ENCODE data around the gene NFATC3.
"Not testable (repeated sequence)": the region's sequence is repeated elsewhere in the genome, so short reads cannot be mapped to it uniquely, and the experiment has no call there.

NFATC3 gene

GRCh38 chr16:68115851-68116250 lies 30.7 kb downstream of the NFATC3 start:
- DNase-seq = no peak

GRCh38 chr16:68116256-68116867 lies 31.2 kb downstream of the NFATC3 start:
- DNase-seq = no peak

GRCh38 chr16:68117884-68118283 lies 32.7 kb downstream of the NFATC3 start:
- no peak for DNase-seq

- not testable (repeated sequence) for DNase-seq
Measured at GRCh38 chr16:68118954-68119353, 33.8 kb downstream of the NFATC3 start.

GRCh38 chr16:68120496-68120895 lies 35.3 kb downstream of the NFATC3 start:
- not testable (repeated sequence) for DNase-seq

GRCh38 chr16:68126395-68126794 lies 41.2 kb downstream of the NFATC3 start:
- DNase-seq = no peak

- no peak for DNase-seq
Measured at GRCh38 chr16:68128577-68129305, 43.6 kb downstream of the NFATC3 start.

GRCh38 chr16:68130520-68130919 lies 45.4 kb downstream of the NFATC3 start:
- DNase-seq = no peak

- DNase-seq = no peak
Measured at GRCh38 chr16:68131813-68132706, 46.9 kb downstream of the NFATC3 start.

GRCh38 chr16:68133000-68133399 lies 47.8 kb downstream of the NFATC3 start:
- DNase-seq = not testable (repeated sequence)

GRCh38 chr16:68134644-68135043 lies 49.5 kb downstream of the NFATC3 start:
- no peak for DNase-seq

GRCh38 chr16:68136515-68136914 lies 51.3 kb downstream of the NFATC3 start:
- no peak for DNase-seq

- DNase-seq = no peak
Measured at GRCh38 chr16:68144008-68144407, 58.8 kb downstream of the NFATC3 start.

- DNase-seq = no peak
Measured at GRCh38 chr16:68146585-68146984, 61.4 kb downstream of the NFATC3 start.

GRCh38 chr16:68147444-68147843 lies 62.3 kb downstream of the NFATC3 start:
- no peak for DNase-seq

- no peak for DNase-seq
Measured at GRCh38 chr16:68149596-68149995, 64.4 kb downstream of the NFATC3 start.

GRCh38 chr16:68155425-68155824 lies 70.3 kb downstream of the NFATC3 start:
- no peak for DNase-seq

- no peak for DNase-seq
Measured at GRCh38 chr16:68162413-68162812, 77.2 kb downstream of the NFATC3 start.

GRCh38 chr16:68163275-68163674 lies 78.1 kb downstream of the NFATC3 start:
- DNase-seq = not testable (repeated sequence)

- DNase-seq = no peak
Measured at GRCh38 chr16:68166264-68166663, 81.1 kb downstream of the NFATC3 start.

GRCh38 chr16:68179196-68179795 lies 94.1 kb downstream of the NFATC3 start:
- DNase-seq = no peak

- no peak for DNase-seq
Measured at GRCh38 chr16:68179855-68180254, 94.7 kb downstream of the NFATC3 start.

Measured in amygdala (tissue), 56 donors.